Measurements from ENCODE around the gene TTLL13. TPM values are rescaled to one million over a fixed set of nuclear protein-coding genes. Genes with fewer than 3 reads are reported as not detected.
A peak's percentile ranks its signal among the peaks of the same experiment; 100 is the strongest.

Gene TTLL13
- total and polyA plus RNA-seq, 2 experiments from 2014 or later: not detected

DNA sequence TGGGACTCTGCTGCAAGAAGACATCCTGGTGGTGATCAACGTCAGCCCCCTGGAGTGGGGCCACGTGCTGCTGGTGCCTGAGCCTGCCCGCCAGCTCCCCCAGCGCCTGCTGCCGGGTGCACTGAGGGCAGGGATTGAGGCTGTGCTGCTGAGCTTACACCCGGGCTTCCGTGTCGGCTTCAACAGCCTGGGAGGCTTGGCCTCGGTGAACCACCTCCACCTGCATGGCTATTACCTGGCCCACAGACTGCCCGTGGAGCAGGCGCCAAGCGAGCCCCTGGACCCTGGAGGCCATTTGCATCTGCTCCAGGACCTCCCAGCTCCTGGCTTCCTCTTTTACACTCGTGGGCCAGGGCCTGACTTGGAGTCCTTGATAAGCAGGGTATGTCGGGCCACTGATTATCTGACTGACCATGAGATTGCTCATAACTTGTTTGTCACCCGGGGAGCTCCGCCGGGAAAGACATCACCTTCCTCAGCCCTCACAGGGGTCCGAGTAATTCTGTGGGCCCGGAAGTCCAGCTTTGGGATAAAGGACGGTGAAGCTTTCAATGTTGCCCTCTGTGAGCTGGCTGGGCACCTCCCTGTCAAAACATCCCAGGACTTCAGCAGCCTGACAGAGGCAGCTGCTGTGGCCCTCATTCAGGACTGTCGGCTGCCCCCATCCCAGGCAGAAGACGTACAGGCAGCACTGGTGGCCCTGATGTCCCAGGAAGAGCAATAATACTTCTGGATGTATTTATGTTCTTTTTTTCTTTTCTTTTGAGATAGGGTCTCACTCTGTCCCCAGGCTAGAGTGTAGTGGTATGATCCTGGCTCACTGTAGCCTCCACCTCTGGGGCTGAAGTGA, 7.8 kb upstream of the TTLL13 start:
- Histone ChIP-seq H3K79me2 (no peaks in the 10 kb centered on the region), H4K20me1 (ENCODE audit: insufficient read depth, poor library complexity, severe bottlenecking) (no peaks in the 10 kb centered on the region), H3K9me2 (replicated peaks; ENCODE audit: insufficient read depth) (no peaks in the 10 kb centered on the region), H3K27ac (no peak overlapping the region), H3K9me3 (ENCODE audit: low read depth) (no peaks in the 10 kb centered on the region), H3K4me2 (no peak overlapping the region), H3K27me3 (no peaks in the 10 kb centered on the region), H3K36me3 (replicated peaks; ENCODE audit: insufficient read depth, low read depth) (no peaks in the 10 kb centered on the region), H2AFZ (no peak overlapping the region), H3K4me3 (no peak overlapping the region), H3K4me1 (ENCODE audit: insufficient read depth) (no peaks in the 10 kb centered on the region)
- 89% methylated on average over 22 of the region's 22 CpGs for WGBS (ENCODE audit: low lambda C conversion rate, missing lambda C conversion rate)
- no peak for DNase-seq (ENCODE audit: low spot score)
- no peak for TF ChIP-seq EZH2 (IDR thresholded peaks at IDR 0.05; ENCODE audit: borderline replicate concordance)
- TF ChIP-seq, protein P1, sequence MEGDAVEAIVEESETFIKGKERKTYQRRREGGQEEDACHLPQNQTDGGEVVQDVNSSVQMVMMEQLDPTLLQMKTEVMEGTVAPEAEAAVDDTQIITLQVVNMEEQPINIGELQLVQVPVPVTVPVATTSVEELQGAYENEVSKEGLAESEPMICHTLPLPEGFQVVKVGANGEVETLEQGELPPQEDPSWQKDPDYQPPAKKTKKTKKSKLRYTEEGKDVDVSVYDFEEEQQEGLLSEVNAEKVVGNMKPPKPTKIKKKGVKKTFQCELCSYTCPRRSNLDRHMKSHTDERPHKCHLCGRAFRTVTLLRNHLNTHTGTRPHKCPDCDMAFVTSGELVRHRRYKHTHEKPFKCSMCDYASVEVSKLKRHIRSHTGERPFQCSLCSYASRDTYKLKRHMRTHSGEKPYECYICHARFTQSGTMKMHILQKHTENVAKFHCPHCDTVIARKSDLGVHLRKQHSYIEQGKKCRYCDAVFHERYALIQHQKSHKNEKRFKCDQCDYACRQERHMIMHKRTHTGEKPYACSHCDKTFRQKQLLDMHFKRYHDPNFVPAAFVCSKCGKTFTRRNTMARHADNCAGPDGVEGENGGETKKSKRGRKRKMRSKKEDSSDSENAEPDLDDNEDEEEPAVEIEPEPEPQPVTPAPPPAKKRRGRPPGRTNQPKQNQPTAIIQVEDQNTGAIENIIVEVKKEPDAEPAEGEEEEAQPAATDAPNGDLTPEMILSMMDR (IDR thresholded peaks at IDR 0.05; ENCODE audit: poor library complexity): no peak
- TF ChIP-seq EZH2phosphoT487 (IDR thresholded peaks at IDR 0.05; ENCODE audit: low read depth, severe bottlenecking, unreplicated experiment): no peak

DNA sequence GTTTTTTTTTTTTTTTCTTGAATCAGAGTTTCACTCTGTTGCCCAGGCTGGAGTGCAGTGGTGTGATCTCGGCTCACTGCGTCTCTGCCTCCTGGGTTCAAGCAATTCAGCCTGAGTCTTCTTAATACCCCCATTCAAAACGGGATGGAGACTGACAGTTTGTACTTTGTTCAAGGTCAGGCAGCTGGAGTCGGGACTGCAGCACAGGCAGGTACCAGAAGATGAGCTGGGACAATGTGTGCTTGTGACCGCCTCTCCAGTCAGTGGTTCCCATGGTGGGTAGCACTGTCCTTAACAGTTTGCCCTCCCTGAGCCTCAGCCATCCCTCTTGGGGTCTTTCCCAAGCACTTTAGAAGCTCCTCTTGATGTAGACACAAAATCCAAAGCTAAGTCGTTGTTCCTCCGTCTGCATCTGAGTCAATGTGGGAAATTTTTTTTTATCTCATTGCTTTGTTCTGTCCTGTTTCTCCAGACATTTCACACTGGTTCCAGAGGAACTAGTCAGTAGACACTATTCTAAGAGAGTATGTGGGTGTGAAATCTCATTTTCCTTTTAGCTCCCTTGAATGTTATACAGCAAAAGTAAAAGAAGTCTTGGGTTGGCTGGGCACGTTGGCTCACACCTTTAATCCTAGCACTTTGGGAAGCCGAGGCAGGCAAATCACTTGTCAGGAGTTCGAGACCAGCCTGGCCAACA, 5.3 kb upstream of the TTLL13 start:
- Histone ChIP-seq H3K36me3 (replicated peaks; ENCODE audit: insufficient read depth, low read depth) (no peaks in the 10 kb centered on the region), H3K27me3 (no peaks in the 10 kb centered on the region), H3K9me3 (ENCODE audit: low read depth) (no peaks in the 10 kb centered on the region), H3K4me3 (no peak overlapping the region), H3K27ac (no peak overlapping the region), H2AFZ (no peak overlapping the region), H4K20me1 (ENCODE audit: insufficient read depth, poor library complexity, severe bottlenecking) (no peaks in the 10 kb centered on the region), H3K79me2 (no peaks in the 10 kb centered on the region), H3K4me1 (ENCODE audit: insufficient read depth) (no peaks in the 10 kb centered on the region), H3K4me2 (no peak overlapping the region), H3K9me2 (replicated peaks; ENCODE audit: insufficient read depth) (no peaks in the 10 kb centered on the region)
- WGBS (ENCODE audit: low lambda C conversion rate, missing lambda C conversion rate): 88% methylated on average over 10 of the region's 10 CpGs
- DNase-seq (ENCODE audit: low spot score): no peak
- no peak for TF ChIP-seq EZH2 (IDR thresholded peaks at IDR 0.05; ENCODE audit: borderline replicate concordance)

DNA sequence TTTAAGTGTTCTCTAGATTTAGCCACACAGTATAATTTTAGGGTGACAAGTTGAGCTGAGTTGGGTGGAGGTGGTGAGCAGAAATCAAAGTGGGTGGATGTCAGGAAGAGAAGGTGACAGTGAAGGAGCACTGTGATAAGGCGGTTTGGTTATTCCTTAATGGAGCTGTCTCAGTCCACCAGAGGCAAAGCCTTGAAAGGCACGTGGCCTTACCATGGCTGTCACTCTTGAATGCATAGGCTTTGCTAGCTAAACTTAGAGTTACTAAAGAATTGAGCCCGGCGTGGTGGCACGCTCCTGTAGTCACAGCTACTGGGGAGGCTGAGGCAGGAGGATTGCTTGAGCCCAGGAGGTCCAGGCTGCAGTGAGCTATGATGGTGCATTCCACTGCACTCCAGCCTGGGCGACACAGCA, 560 bp upstream of the TTLL13 start:
- Histone ChIP-seq H3K27ac (peak overlapping the region; percentile 24), H4K20me1 (ENCODE audit: insufficient read depth, poor library complexity, severe bottlenecking) (no peaks in the 10 kb centered on the region), H2AFZ (peak overlapping the region; percentile 69), H3K4me2 (peak overlapping the region; percentile 96), H3K9me3 (ENCODE audit: low read depth) (no peaks in the 10 kb centered on the region), H3K27me3 (no peaks in the 10 kb centered on the region), H3K36me3 (replicated peaks; ENCODE audit: insufficient read depth, low read depth) (no peaks in the 10 kb centered on the region), H3K79me2 (no peaks in the 10 kb centered on the region), H3K9me2 (replicated peaks; ENCODE audit: insufficient read depth) (no peaks in the 10 kb centered on the region), H3K4me1 (ENCODE audit: insufficient read depth) (peaks cover 5% of the 10 kb centered on the region), H3K4me3 (no peak overlapping the region)
- WGBS (ENCODE audit: low lambda C conversion rate, missing lambda C conversion rate): 73% methylated on average over 6 of the region's 6 CpGs
- no peak for TF ChIP-seq EZH2 (IDR thresholded peaks at IDR 0.05; ENCODE audit: borderline replicate concordance)
- TF ChIP-seq, protein P1 (IDR thresholded peaks at IDR 0.05; ENCODE audit: poor library complexity): no peak
- no peak for TF ChIP-seq EZH2phosphoT487 (IDR thresholded peaks at IDR 0.05; ENCODE audit: low read depth, severe bottlenecking, unreplicated experiment)
- DNase-seq (ENCODE audit: low spot score): no peak

DNA sequence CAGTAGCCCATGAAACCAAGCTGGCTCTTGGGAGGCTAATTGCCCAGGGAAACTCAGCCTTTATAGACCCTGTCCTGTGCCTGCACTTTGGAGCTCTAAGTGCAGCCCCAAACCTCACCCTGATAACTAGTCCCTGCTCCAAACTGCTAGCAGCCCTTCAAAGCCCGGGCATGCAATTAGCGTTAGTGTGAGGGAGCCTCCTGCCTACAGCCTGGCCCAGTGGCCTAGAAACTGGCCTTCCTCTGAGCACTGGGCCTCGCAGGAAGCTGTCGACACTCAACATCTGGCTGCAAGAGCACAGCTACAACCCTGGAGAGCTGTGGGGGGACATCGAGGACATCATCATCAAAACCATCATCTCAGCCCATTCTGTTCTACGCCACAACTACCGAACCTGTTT, 8.4 kb downstream of the TTLL13 start:
- TF ChIP-seq, protein P1 (IDR thresholded peaks at IDR 0.05; ENCODE audit: poor library complexity): no peak
- TF ChIP-seq EZH2 (IDR thresholded peaks at IDR 0.05; ENCODE audit: borderline replicate concordance) (no peak), EZH2phosphoT487 (IDR thresholded peaks at IDR 0.05; ENCODE audit: low read depth, severe bottlenecking, unreplicated experiment) (no peak)
- Histone ChIP-seq H3K27ac (no peak overlapping the region), H3K9me3 (ENCODE audit: low read depth) (no peaks in the 10 kb centered on the region), H3K4me3 (no peak overlapping the region), H4K20me1 (ENCODE audit: insufficient read depth, poor library complexity, severe bottlenecking) (no peaks in the 10 kb centered on the region), H3K4me2 (no peak overlapping the region), H3K9me2 (replicated peaks; ENCODE audit: insufficient read depth) (no peaks in the 10 kb centered on the region), H3K36me3 (replicated peaks; ENCODE audit: insufficient read depth, low read depth) (no peaks in the 10 kb centered on the region), H3K27me3 (no peaks in the 10 kb centered on the region), H2AFZ (no peak overlapping the region), H3K79me2 (no peaks in the 10 kb centered on the region), H3K4me1 (ENCODE audit: insufficient read depth) (no peaks in the 10 kb centered on the region)
- DNase-seq (ENCODE audit: low spot score): no peak
- WGBS (ENCODE audit: low lambda C conversion rate, missing lambda C conversion rate): 87% methylated on average over 7 of the region's 7 CpGs

Data from hepatocyte (in vitro differentiated cells).